ENCODE data around the gene APPL2. TPM values are rescaled to one million over a fixed set of nuclear protein-coding genes. Genes with fewer than 3 reads are reported as not detected.
"Not testable (repeated sequence)": the region's sequence is repeated elsewhere in the genome, so short reads cannot be mapped to it uniquely, and the experiment has no call there.

APPL2 gene
- total and polyA plus RNA-seq, 4 donors: 61.3 to 80.8 (median 71.0) TPM

DNA sequence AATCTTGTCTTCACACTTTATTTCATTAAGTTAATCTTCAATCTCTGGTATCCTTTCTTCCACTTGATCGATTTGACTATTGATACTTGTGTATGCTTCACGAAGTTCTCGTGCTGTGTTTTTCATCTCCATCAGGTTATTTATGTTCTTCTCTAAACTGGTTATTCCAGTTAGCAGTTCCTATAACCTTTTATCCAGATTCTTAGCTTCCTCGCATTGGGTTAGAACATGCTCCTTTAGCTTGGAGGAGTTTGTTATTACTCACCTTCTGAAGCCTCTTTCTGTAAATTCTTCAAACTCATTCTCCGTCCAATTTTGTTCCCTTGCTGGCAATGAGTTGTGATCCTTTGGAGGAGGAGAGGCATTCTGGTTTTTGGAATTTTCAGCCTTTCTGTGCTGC is 52.0 kb downstream of the APPL2 start:
- 80% methylated on average over 1 of the region's 5 CpGs for WGBS (ENCODE audit: insufficient coverage)

GRCh38 chr12:105183406-105183805 is 52.6 kb downstream of the APPL2 start:
- not testable (repeated sequence) for DNase-seq (ENCODE audit: low read depth in 4 of 6, low spot score in 6 of 6); H3K27me3 ChIP-seq (ENCODE audit: control insufficient read depth, insufficient read depth, low read length); H3K4me3 ChIP-seq (ENCODE audit: low read depth, low read length); H3K4me1 ChIP-seq (ENCODE audit: control insufficient read depth, insufficient read depth, low read length); H3K9me3 ChIP-seq (ENCODE audit: control insufficient read depth, insufficient read depth, low read length); H3K27ac ChIP-seq (ENCODE audit: low read depth, low read length)
- peaks cover 17% of the 10 kb centered on the region for H3K36me3 ChIP-seq (ENCODE audit: control insufficient read depth, insufficient read depth, low read length)
- WGBS (ENCODE audit: insufficient coverage): no CpG with 5 or more reads among the region's 4 CpGs

More for the DNA sequence above, 52.0 kb downstream of the APPL2 start:
- not testable (repeated sequence) for DNase-seq (ENCODE audit: low read depth in 4 of 6, low spot score in 6 of 6); H3K27me3 ChIP-seq (ENCODE audit: control insufficient read depth, insufficient read depth, low read length); H3K4me3 ChIP-seq (ENCODE audit: low read depth, low read length); H3K9me3 ChIP-seq (ENCODE audit: control insufficient read depth, insufficient read depth, low read length); H3K4me1 ChIP-seq (ENCODE audit: control insufficient read depth, insufficient read depth, low read length); H3K27ac ChIP-seq (ENCODE audit: low read depth, low read length)
- peaks cover 17% of the 10 kb centered on the region for H3K36me3 ChIP-seq (ENCODE audit: control insufficient read depth, insufficient read depth, low read length)

DNA sequence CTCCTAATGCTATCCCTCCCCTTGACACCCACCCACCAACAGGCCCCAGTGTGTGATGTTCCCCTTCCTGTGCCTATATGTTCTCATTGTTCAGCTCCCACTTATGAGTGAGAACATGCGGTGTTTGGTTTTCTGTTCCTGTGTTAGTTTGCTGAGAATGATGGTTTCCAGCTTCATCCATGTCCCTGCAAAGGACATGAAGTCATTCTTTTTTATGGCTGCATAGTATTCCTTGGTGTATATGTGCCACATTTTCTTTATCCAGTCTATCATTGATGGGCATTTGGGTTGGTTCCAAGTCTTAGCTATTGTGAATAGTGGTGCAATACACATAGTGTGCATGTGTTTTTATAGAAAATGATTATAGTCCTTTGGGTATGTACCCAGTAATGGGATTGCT is 56.9 kb downstream of the APPL2 start:
- H3K36me3 ChIP-seq (ENCODE audit: control insufficient read depth, insufficient read depth, low read length): peaks cover 11% of the 10 kb centered on the region
- WGBS (ENCODE audit: insufficient coverage): no CpG with 5 or more reads among the region's 1 CpG
- not testable (repeated sequence) for H3K4me3 ChIP-seq (ENCODE audit: low read depth, low read length); DNase-seq (ENCODE audit: low read depth in 4 of 6, low spot score in 6 of 6); H3K27ac ChIP-seq (ENCODE audit: low read depth, low read length); H3K4me1 ChIP-seq (ENCODE audit: control insufficient read depth, insufficient read depth, low read length); H3K27me3 ChIP-seq (ENCODE audit: control insufficient read depth, insufficient read depth, low read length); H3K9me3 ChIP-seq (ENCODE audit: control insufficient read depth, insufficient read depth, low read length)

DNA sequence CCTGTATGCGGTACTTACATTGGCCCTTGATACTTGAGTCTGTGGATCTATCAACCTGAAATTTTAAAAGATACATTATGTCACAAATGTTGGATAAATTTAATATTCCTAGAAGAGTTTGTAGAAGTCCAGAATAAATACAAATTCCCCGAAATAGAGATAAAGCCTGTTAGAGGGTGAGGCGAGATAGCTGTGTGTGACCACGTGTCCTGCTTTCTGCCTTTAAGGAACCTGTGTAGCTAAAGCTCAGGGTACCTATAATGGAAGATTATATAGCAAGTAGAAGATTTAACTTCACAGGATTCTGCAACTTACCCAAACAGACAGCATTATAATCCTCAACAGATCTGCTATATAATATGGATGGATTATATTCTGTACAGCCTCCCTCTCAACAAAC is 58.8 kb downstream of the APPL2 start:
- Histone ChIP-seq H3K27ac (ENCODE audit: low read depth, low read length) (no peak overlapping the region), H3K4me3 (ENCODE audit: low read depth, low read length) (no peak overlapping the region), H3K9me3 (ENCODE audit: control insufficient read depth, insufficient read depth, low read length) (no peaks in the 10 kb centered on the region), H3K27me3 (ENCODE audit: control insufficient read depth, insufficient read depth, low read length) (no peaks in the 10 kb centered on the region), H3K4me1 (ENCODE audit: control insufficient read depth, insufficient read depth, low read length) (no peaks in the 10 kb centered on the region), H3K36me3 (ENCODE audit: control insufficient read depth, insufficient read depth, low read length) (peaks cover 10% of the 10 kb centered on the region)
- no peak for DNase-seq (ENCODE audit: low read depth in 4 of 6, low spot score in 6 of 6)
- 83% methylated on average over 3 of the region's 4 CpGs for WGBS (ENCODE audit: insufficient coverage)

GRCh38 chr12:105175397-105175990 is 60.5 kb downstream of the APPL2 start:
- no CpG with 5 or more reads among the region's 2 CpGs for WGBS (ENCODE audit: insufficient coverage)
- Histone ChIP-seq H3K9me3 (ENCODE audit: control insufficient read depth, insufficient read depth, low read length) (no peaks in the 10 kb centered on the region), H3K4me3 (ENCODE audit: low read depth, low read length) (no peak overlapping the region), H3K4me1 (ENCODE audit: control insufficient read depth, insufficient read depth, low read length) (no peaks in the 10 kb centered on the region), H3K36me3 (ENCODE audit: control insufficient read depth, insufficient read depth, low read length) (peaks cover 10% of the 10 kb centered on the region), H3K27me3 (ENCODE audit: control insufficient read depth, insufficient read depth, low read length) (no peaks in the 10 kb centered on the region), H3K27ac (ENCODE audit: low read depth, low read length) (no peak overlapping the region)
- no peak for DNase-seq (ENCODE audit: low read depth in 4 of 6, low spot score in 6 of 6)

DNA sequence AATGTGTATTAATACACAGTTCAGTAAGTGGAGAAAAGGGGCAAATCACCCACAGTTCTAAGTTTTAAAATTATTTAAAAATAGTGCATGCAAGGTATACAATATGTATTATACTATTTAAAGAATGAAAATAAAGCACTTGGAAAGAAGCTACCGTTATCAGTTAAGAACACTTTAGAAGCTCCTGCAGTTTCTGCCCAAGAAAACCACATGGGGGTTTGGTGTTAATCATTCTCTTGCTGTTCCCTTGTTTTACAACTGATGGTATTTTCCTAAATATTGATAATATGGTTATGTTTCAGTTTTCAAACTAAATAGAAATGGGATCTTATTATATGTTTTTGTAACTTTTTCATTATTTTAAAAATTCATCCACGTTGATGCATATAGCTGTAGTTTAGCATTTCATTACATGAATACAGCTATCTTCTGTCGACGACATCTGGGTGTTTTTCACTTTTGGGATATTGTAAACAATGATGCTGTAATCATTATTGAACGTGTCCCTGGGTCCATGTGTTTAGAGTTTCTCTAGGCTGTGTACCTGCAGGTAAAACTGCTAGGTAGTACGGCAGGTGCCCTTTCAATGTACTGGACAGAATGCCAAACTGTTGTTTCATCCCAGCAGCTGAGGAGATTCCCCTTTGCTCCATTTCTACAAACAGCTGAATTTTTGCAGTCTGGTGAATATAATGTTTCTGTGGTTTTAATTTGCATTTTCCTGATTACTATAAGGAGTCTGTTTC is 64.1 kb downstream of the APPL2 start:
- 76% methylated on average over 3 of the region's 6 CpGs for WGBS (ENCODE audit: insufficient coverage)
- Histone ChIP-seq H3K36me3 (ENCODE audit: control insufficient read depth, insufficient read depth, low read length) (peaks cover 10% of the 10 kb centered on the region), H3K9me3 (ENCODE audit: control insufficient read depth, insufficient read depth, low read length) (no peaks in the 10 kb centered on the region)

GRCh38 chr12:105170139-105170538 is 65.8 kb downstream of the APPL2 start:
- WGBS (ENCODE audit: insufficient coverage): no CpG with 5 or more reads among the region's 3 CpGs
- H3K27ac ChIP-seq (ENCODE audit: low read depth, low read length): no peak overlapping the region
- peaks cover 8% of the 10 kb centered on the region for H3K36me3 ChIP-seq (ENCODE audit: control insufficient read depth, insufficient read depth, low read length)
- DNase-seq (ENCODE audit: low read depth in 4 of 6, low spot score in 6 of 6): no peak
- no peaks in the 10 kb centered on the region for H3K4me1 ChIP-seq (ENCODE audit: control insufficient read depth, insufficient read depth, low read length)
- no peaks in the 10 kb centered on the region for H3K9me3 ChIP-seq (ENCODE audit: control insufficient read depth, insufficient read depth, low read length)
- H3K4me3 ChIP-seq (ENCODE audit: low read depth, low read length): no peak overlapping the region
- H3K27me3 ChIP-seq (ENCODE audit: control insufficient read depth, insufficient read depth, low read length): no peaks in the 10 kb centered on the region

More for the DNA sequence above, 64.1 kb downstream of the APPL2 start:
- Histone ChIP-seq H3K27ac (ENCODE audit: low read depth, low read length) (no peak overlapping the region), H3K4me3 (ENCODE audit: low read depth, low read length) (no peak overlapping the region), H3K4me1 (ENCODE audit: control insufficient read depth, insufficient read depth, low read length) (no peaks in the 10 kb centered on the region), H3K27me3 (ENCODE audit: control insufficient read depth, insufficient read depth, low read length) (no peaks in the 10 kb centered on the region)
- DNase-seq (ENCODE audit: low read depth in 4 of 6, low spot score in 6 of 6): no peak

DNA sequence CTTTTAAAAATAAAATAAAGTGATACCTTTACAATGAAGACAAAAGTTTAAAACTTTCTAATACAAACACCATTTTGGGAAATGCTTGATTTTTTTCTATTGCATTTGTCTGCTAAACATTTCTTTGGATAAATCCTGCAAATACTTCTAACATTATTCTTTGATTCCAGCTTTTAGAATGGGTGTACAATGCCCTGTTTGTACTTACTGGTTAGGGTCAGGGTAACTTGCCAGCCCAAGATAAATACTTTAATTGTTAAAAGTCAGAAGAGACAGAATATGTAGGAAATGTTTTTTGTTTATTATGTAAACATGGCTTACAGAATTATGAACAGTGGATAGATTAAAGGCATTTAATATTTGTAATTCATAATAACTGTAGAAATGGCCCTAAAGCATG is 68.0 kb downstream of the APPL2 start:
- peaks cover 4% of the 10 kb centered on the region for H3K36me3 ChIP-seq (ENCODE audit: control insufficient read depth, insufficient read depth, low read length)
- no peaks in the 10 kb centered on the region for H3K9me3 ChIP-seq (ENCODE audit: control insufficient read depth, insufficient read depth, low read length)
- H3K4me3 ChIP-seq (ENCODE audit: low read depth, low read length): no peak overlapping the region
- no peak overlapping the region for H3K27ac ChIP-seq (ENCODE audit: low read depth, low read length)
- no peak for DNase-seq (ENCODE audit: low read depth in 4 of 6, low spot score in 6 of 6)
- no peaks in the 10 kb centered on the region for H3K4me1 ChIP-seq (ENCODE audit: control insufficient read depth, insufficient read depth, low read length)
- H3K27me3 ChIP-seq (ENCODE audit: control insufficient read depth, insufficient read depth, low read length): no peaks in the 10 kb centered on the region

- Histone ChIP-seq H3K4me3 (ENCODE audit: low read depth, low read length) (no peak overlapping the region), H3K4me1 (ENCODE audit: control insufficient read depth, insufficient read depth, low read length) (no peaks in the 10 kb centered on the region), H3K9me3 (ENCODE audit: control insufficient read depth, insufficient read depth, low read length) (no peaks in the 10 kb centered on the region), H3K27me3 (ENCODE audit: control insufficient read depth, insufficient read depth, low read length) (no peaks in the 10 kb centered on the region), H3K36me3 (ENCODE audit: control insufficient read depth, insufficient read depth, low read length) (peaks cover 6% of the 10 kb centered on the region), H3K27ac (ENCODE audit: low read depth, low read length) (no peak overlapping the region)
- no peak for DNase-seq (ENCODE audit: low read depth in 4 of 6, low spot score in 6 of 6)
These were observed 68.6 kb downstream of the APPL2 start for GRCh38 chr12:105167346-105167745.

GRCh38 chr12:105166736-105167135 is 69.2 kb downstream of the APPL2 start:
- Histone ChIP-seq H3K36me3 (ENCODE audit: control insufficient read depth, insufficient read depth, low read length) (peaks cover 6% of the 10 kb centered on the region), H3K4me3 (ENCODE audit: low read depth, low read length) (no peak overlapping the region), H3K9me3 (ENCODE audit: control insufficient read depth, insufficient read depth, low read length) (no peaks in the 10 kb centered on the region), H3K27ac (ENCODE audit: low read depth, low read length) (no peak overlapping the region), H3K4me1 (ENCODE audit: control insufficient read depth, insufficient read depth, low read length) (no peaks in the 10 kb centered on the region), H3K27me3 (ENCODE audit: control insufficient read depth, insufficient read depth, low read length) (no peaks in the 10 kb centered on the region)
- 88% methylated on average over 1 of the region's 1 CpG for WGBS (ENCODE audit: insufficient coverage)
- no peak for DNase-seq (ENCODE audit: low read depth in 4 of 6, low spot score in 6 of 6)

Data from spinal cord (tissue), 10 donors.